AG10803 (cell line): Measurements from ENCODE around the gene AEBP1.

ENCODE experiments used
- DNase-seq: peaks from one replicate; pipeline ENCODE4 v3.0.0; 2010; ENCODE audit warnings: low read depth
- H3K4me3 ChIP-seq: 2 replicates; pipeline ENCODE4 v1.5.1; 2011; ENCODE audit warnings: mild to moderate bottlenecking, low read length, control low read depth
- CTCF ChIP-seq: conservative IDR thresholded peaks from 2 replicates; pipeline ENCODE4 v1.5.1; 2011; ENCODE audit warnings: mild to moderate bottlenecking, low read length, control low read depth, inconsistent platforms

AEBP1 gene

GRCh38 chr7:44063894-44064651 is 40.1 kb upstream of the AEBP1 start:
- no peak for TF ChIP-seq CTCF
- no peak for DNase-seq
- no peak overlapping the region for H3K4me3 ChIP-seq

GRCh38 chr7:44064791-44065430 is 39.2 kb upstream of the AEBP1 start:
- DNase-seq: no peak
- no peak overlapping the region for H3K4me3 ChIP-seq
- TF ChIP-seq CTCF: no peak

- no peak for TF ChIP-seq CTCF
- H3K4me3 ChIP-seq: no peak within 1 kb of the TSS
- DNase-seq: no peak
These were observed 38.6 kb upstream of the AEBP1 start, which contains the start of gene PGAM2 for GRCh38 chr7:44065431-44066110. PGAM2 (minus strand) TSS chr7:44065567; CDS start chr7:44065529, 38 bp downstream.

GRCh38 chr7:44066111-44066460 is 38.1 kb upstream of the AEBP1 start:
- no peak for DNase-seq
- TF ChIP-seq CTCF: no peak
- no peak overlapping the region for H3K4me3 ChIP-seq

- no peak for TF ChIP-seq CTCF
- H3K4me3 ChIP-seq: no peak overlapping the region
- no peak for DNase-seq
These were observed 37.6 kb upstream of the AEBP1 start for GRCh38 chr7:44066494-44067063.

- no peak for DNase-seq
- no peak overlapping the region for H3K4me3 ChIP-seq
- no peak for TF ChIP-seq CTCF
These were observed 36.8 kb upstream of the AEBP1 start for GRCh38 chr7:44067064-44067951.
